HG03378 (cell line): Measurements from ENCODE around the gene EFNB2.
A peak's percentile ranks its signal among the peaks of the same experiment; 100 is the strongest.

Experiments used
- ATAC-seq: cut with Tn5 transposase; IDR thresholded peaks from one replicate; pipeline ENCODE4 v1.9.1; 2021; ENCODE audit warnings: mild to moderate bottlenecking, moderate library complexity; ENCODE audit not compliant: unreplicated experiment

EFNB2 gene

GRCh38 chr13:106526738-106527444 lies 8.6 kb downstream of the EFNB2 start:
- no peak for ATAC-seq

- ATAC-seq: no peak
Measured at GRCh38 chr13:106525865-106526264, 9.6 kb downstream of the EFNB2 start.

GRCh38 chr13:106524108-106524507 lies 11.4 kb downstream of the EFNB2 start:
- ATAC-seq: no peak

- ATAC-seq: no peak
Measured at GRCh38 chr13:106523576-106523975, 11.9 kb downstream of the EFNB2 start.

GRCh38 chr13:106522898-106523525 lies 12.4 kb downstream of the EFNB2 start:
- no peak for ATAC-seq

GRCh38 chr13:106522112-106522705 lies 13.3 kb downstream of the EFNB2 start:
- ATAC-seq: no peak

- no peak for ATAC-seq
Measured at GRCh38 chr13:106521095-106521799, 14.2 kb downstream of the EFNB2 start.

- no peak for ATAC-seq
Measured at GRCh38 chr13:106520251-106521054, 15.0 kb downstream of the EFNB2 start.

GRCh38 chr13:106518512-106518911 lies 16.9 kb downstream of the EFNB2 start:
- no peak for ATAC-seq

GRCh38 chr13:106517109-106517847 lies 18.2 kb downstream of the EFNB2 start:
- ATAC-seq: no peak

GRCh38 chr13:106515635-106516254 lies 19.7 kb downstream of the EFNB2 start:
- ATAC-seq: no peak

GRCh38 chr13:106514928-106515634 lies 20.4 kb downstream of the EFNB2 start:
- no peak for ATAC-seq

- ATAC-seq: no peak
Measured at GRCh38 chr13:106513025-106513983, 22.2 kb downstream of the EFNB2 start.

- ATAC-seq: peak; percentile 68
Measured at GRCh38 chr13:106507560-106508274, 27.7 kb downstream of the EFNB2 start.

GRCh38 chr13:106506286-106506685 lies 29.2 kb downstream of the EFNB2 start:
- no peak for ATAC-seq

- ATAC-seq: no peak
Measured at GRCh38 chr13:106505732-106506131, 29.7 kb downstream of the EFNB2 start.

- no peak for ATAC-seq
Measured at GRCh38 chr13:106505295-106505694, 30.2 kb downstream of the EFNB2 start.
